H9 (cell line): ENCODE measurements around the gene MMP2. TPM values are rescaled to one million over a fixed set of nuclear protein-coding genes. Genes with fewer than 3 reads are reported as not detected.

Source experiments
- DNase-seq: peaks from one replicate; pipeline ENCODE4 v3.0.0-alpha.2; 2017
- H2AFZ ChIP-seq: one replicate; pipeline ENCODE4 v1.6.1; 2013; ENCODE audit warnings: mild to moderate bottlenecking, low read length, control low read depth, moderate library complexity
- H2AK5ac ChIP-seq: 2 replicates; pipeline ENCODE4 v1.6.1; 2013; ENCODE audit warnings: low read length, control low read depth, mixed read lengths; ENCODE audit not compliant: insufficient read length
- H2BK120ac ChIP-seq: one replicate; pipeline ENCODE4 v1.6.1; 2013; ENCODE audit warnings: low read depth, mild to moderate bottlenecking, low read length, control low read depth, inconsistent platforms; ENCODE audit not compliant: poor library complexity, severe bottlenecking
- H2BK12ac ChIP-seq: 2 replicates; pipeline ENCODE4 v1.6.1; 2013; ENCODE audit warnings: low read length, control low read depth, mixed read lengths, low read depth; ENCODE audit not compliant: insufficient read length
- H2BK15ac ChIP-seq: 2 replicates; pipeline ENCODE4 v1.6.1; 2013; ENCODE audit warnings: low read depth, low read length, control low read depth
- H2BK20ac ChIP-seq: one replicate; pipeline ENCODE4 v1.6.1; 2013; ENCODE audit warnings: low read depth, mild to moderate bottlenecking, low read length, control low read depth, inconsistent platforms; ENCODE audit not compliant: poor library complexity, severe bottlenecking
- H2BK5ac ChIP-seq: 2 replicates; pipeline ENCODE4 v1.6.1; 2013; ENCODE audit warnings: low read length, control low read depth, mixed read lengths; ENCODE audit not compliant: insufficient read length
- H3K14ac ChIP-seq: 2 replicates; pipeline ENCODE4 v1.6.1; 2013; ENCODE audit warnings: low read length, control low read depth; ENCODE audit not compliant: insufficient read depth
- H3K18ac ChIP-seq: 2 replicates; pipeline ENCODE4 v1.6.1; 2013; ENCODE audit warnings: low read depth, mild to moderate bottlenecking, mixed read lengths, low read length, control low read depth; ENCODE audit not compliant: insufficient read length
- H3K23ac ChIP-seq: 2 replicates; pipeline ENCODE4 v1.6.1; 2013; ENCODE audit warnings: low read length, control low read depth, mixed read lengths, low read depth; ENCODE audit not compliant: insufficient read length
- H3K23me2 ChIP-seq: 2 replicates; pipeline ENCODE4 v1.6.1; 2013; ENCODE audit warnings: low read depth, mild to moderate bottlenecking, mixed read lengths, low read length, control low read depth; ENCODE audit not compliant: insufficient read length, poor library complexity, severe bottlenecking
- H3K27ac ChIP-seq: 2 replicates; pipeline ENCODE4 v1.5.1; 2013; ENCODE audit warnings: low read length, control low read depth, mixed read lengths, low read depth; ENCODE audit not compliant: insufficient read length
- H3K27me3 ChIP-seq: 2 replicates; pipeline ENCODE4 v1.6.1; 2013; ENCODE audit warnings: low read length, control low read depth, inconsistent platforms; ENCODE audit not compliant: insufficient read depth
- H3K4ac ChIP-seq: 2 replicates; pipeline ENCODE4 v1.6.1; 2013; ENCODE audit warnings: low read depth, mild to moderate bottlenecking, control low read depth, inconsistent platforms, low read length, moderate library complexity
- H3K4me1 ChIP-seq: 2 replicates; pipeline ENCODE4 v1.6.1; 2013; ENCODE audit warnings: low read length, control low read depth, inconsistent platforms; ENCODE audit not compliant: insufficient read depth
- H3K4me2 ChIP-seq: 2 replicates; pipeline ENCODE4 v1.6.1; 2013; ENCODE audit warnings: low read length, control low read depth, mixed read lengths; ENCODE audit not compliant: insufficient read length, insufficient read depth
- H3K56ac ChIP-seq: 2 replicates; pipeline ENCODE4 v1.6.1; 2013; ENCODE audit warnings: low read depth, mild to moderate bottlenecking, mixed read lengths, low read length, control low read depth; ENCODE audit not compliant: insufficient read length
- H3K79me1 ChIP-seq: 2 replicates; pipeline ENCODE4 v1.6.1; 2013; ENCODE audit warnings: low read depth, mild to moderate bottlenecking, moderate library complexity, low read length, control low read depth, inconsistent platforms; ENCODE audit not compliant: insufficient read depth, poor library complexity, severe bottlenecking
- H3K79me2 ChIP-seq: 2 replicates; pipeline ENCODE4 v1.6.1; 2013; ENCODE audit warnings: low read length, control low read depth, inconsistent platforms; ENCODE audit not compliant: insufficient read depth
- H3K9ac ChIP-seq: 2 replicates; pipeline ENCODE4 v1.6.1; 2013; ENCODE audit warnings: low read length, control low read depth, mixed read lengths; ENCODE audit not compliant: insufficient read length; ENCODE audit errors: extremely low read depth
- H3K9me3 ChIP-seq: one replicate; pipeline ENCODE4 v1.6.1; 2013; ENCODE audit warnings: low read depth, low read length, inconsistent platforms; ENCODE audit not compliant: control insufficient read depth
- H3T11ph ChIP-seq: one replicate; pipeline ENCODE4 v1.6.1; 2013; ENCODE audit warnings: mild to moderate bottlenecking, low read length, control low read depth, inconsistent platforms
- H4K20me1 ChIP-seq: one replicate; pipeline ENCODE4 v1.6.1; 2013; ENCODE audit not compliant: control insufficient read depth, insufficient read length, insufficient read depth
- H4K5ac ChIP-seq: 2 replicates; pipeline ENCODE4 v1.6.1; 2013; ENCODE audit warnings: low read depth, mild to moderate bottlenecking, mixed read lengths, low read length, control low read depth; ENCODE audit not compliant: insufficient read length
- H4K8ac ChIP-seq: replicated peaks from 2 replicates; pipeline ENCODE4 v1.6.1; 2013; ENCODE audit warnings: low read length, control low read depth, mixed read lengths, low read depth; ENCODE audit not compliant: insufficient read length
- H4K91ac ChIP-seq: 2 replicates; pipeline ENCODE4 v1.6.1; 2013; ENCODE audit warnings: low read depth, mild to moderate bottlenecking, moderate library complexity, mixed read lengths, low read length, control low read depth; ENCODE audit not compliant: insufficient read length
- H3K27ac Mint-ChIP-seq, 3 experiments: 2 replicates in 2 of 3; 3 replicates in 1 of 3; pipeline ENCODE4 v1.8.0; 2020 to 2021; ENCODE audit warnings: mixed read lengths in 3 of 3, mild to moderate bottlenecking in 1 of 3, moderate library complexity in 1 of 3
- H3K27me3 Mint-ChIP-seq: 2 replicates; pipeline ENCODE4 v1.8.0; 2021; ENCODE audit warnings: low read depth, mild to moderate bottlenecking, moderate library complexity, mixed read lengths
- H3K36me3 Mint-ChIP-seq, 3 experiments: 2 replicates in 2 of 3; 3 replicates in 1 of 3; pipeline ENCODE4 v1.8.0; 2020 to 2021; ENCODE audit warnings: low read depth in 3 of 3, mixed read lengths in 3 of 3; ENCODE audit not compliant: insufficient read depth in 1 of 3
- H3K4me1 Mint-ChIP-seq, 2 experiments: 2 replicates each; pipeline ENCODE4 v1.8.0; 2020; ENCODE audit warnings: mixed read lengths in 2 of 2
- H3K4me3 Mint-ChIP-seq, 2 experiments: 2 replicates in 1 of 2; 3 replicates in 1 of 2; pipeline ENCODE4 v1.8.0; 2020 to 2021; ENCODE audit warnings: mild to moderate bottlenecking in 2 of 2, mixed read lengths in 2 of 2, moderate library complexity in 1 of 2
- H3K9me3 Mint-ChIP-seq, 2 experiments: 2 replicates in 1 of 2; 3 replicates in 1 of 2; pipeline ENCODE4 v1.8.0; 2020; ENCODE audit warnings: mild to moderate bottlenecking in 2 of 2, mixed read lengths in 2 of 2, moderate library complexity in 1 of 2
- WGBS: extraction: QIAGEN DNeasy Blood & Tissue Kit; methylation state at CpG from one replicate; pipeline ENCODE4 v1.1.7; 2013; ENCODE audit warnings: missing lambda C conversion rate, low lambda C conversion rate, mixed read lengths; ENCODE audit not compliant: insufficient read length; ENCODE audit errors: extremely low coverage; 5-methylcytosine and 5-hydroxymethylcytosine counted together
- total RNA-seq: library from RNA; stranded (reverse); gene quantifications from 2 replicates; pipeline ENCODE4 v1.2.1, GENCODE V29; 2021
- TF ChIP-seq, protein P1 (sequence below): fragments of 200-600 bp; sonication (generic); conservative IDR thresholded peaks from 3 replicates; pipeline ENCODE4 v1.8.0; 2021; ENCODE audit warnings: antibody characterized with exemption, mild to moderate bottlenecking

The MMP2 gene
- total RNA-seq, 1 experiment from 2014 or later: 23.1 TPM

DNA sequence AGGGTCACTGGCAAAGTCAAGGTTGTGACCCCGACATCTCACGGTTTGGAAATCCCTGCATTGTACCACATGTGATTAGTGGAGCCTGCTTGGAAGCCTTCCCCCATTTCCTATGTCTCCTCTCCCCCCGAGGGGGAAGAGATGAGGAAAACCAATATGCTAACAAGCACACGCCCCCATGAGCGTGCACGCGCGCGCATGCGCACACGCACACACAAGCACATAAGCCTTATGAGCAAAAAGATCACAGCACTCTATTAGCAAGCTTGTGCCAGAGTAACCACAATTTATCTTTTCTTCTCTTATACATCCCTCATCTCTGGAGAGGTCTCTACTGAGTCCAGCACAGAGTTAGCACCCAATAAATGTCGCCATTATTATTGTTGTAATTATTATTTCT lies 31.8 kb upstream of the MMP2 start:
- no peak overlapping the region for H3K4ac ChIP-seq
- H3K18ac ChIP-seq: no peak overlapping the region
- no peaks in the 10 kb centered on the region for H3K79me2 ChIP-seq
- H3K4me2 ChIP-seq: no peak overlapping the region
- H3K23me2 ChIP-seq: no peaks in the 10 kb centered on the region
- no peak overlapping the region for H4K5ac ChIP-seq
- no peak overlapping the region for H3K23ac ChIP-seq
- no peak for DNase-seq
- H3T11ph ChIP-seq: no peak overlapping the region
- WGBS: no CpG with 5 or more reads among the region's 12 CpGs
- H2BK12ac ChIP-seq: no peak overlapping the region
- no peak overlapping the region for H3K56ac ChIP-seq
- no peak overlapping the region for H2BK120ac ChIP-seq
- no peaks in the 10 kb centered on the region for H3K9me3 Mint-ChIP-seq
- no peaks in the 10 kb centered on the region for H3K9me3 ChIP-seq
- no peaks in the 10 kb centered on the region for H4K20me1 ChIP-seq
- H2BK15ac ChIP-seq: no peak overlapping the region
- H3K79me1 ChIP-seq: no peaks in the 10 kb centered on the region
- no peak overlapping the region for H2BK20ac ChIP-seq
- no peak overlapping the region for H3K4me3 Mint-ChIP-seq
- H3K9ac ChIP-seq: no peak overlapping the region
- no peaks in the 10 kb centered on the region; the same call in none of the 2 replicates for H3K27me3 Mint-ChIP-seq
- no peak overlapping the region for H4K8ac ChIP-seq
- no peaks in the 10 kb centered on the region for H3K36me3 Mint-ChIP-seq
- H3K27me3 ChIP-seq: no peaks in the 10 kb centered on the region
- H3K27ac ChIP-seq: no peak overlapping the region
- H2BK5ac ChIP-seq: no peak overlapping the region
- no peak overlapping the region for H2AK5ac ChIP-seq
- 0 out of 4 replicates have a peak, but pooled peaks cover 0 to 2% of the 10 kb centered on the region in 2 experiments for H3K4me1 Mint-ChIP-seq
- no peak overlapping the region for H3K14ac ChIP-seq
- H2AFZ ChIP-seq: no peak overlapping the region
- no peaks in the 10 kb centered on the region for H3K4me1 ChIP-seq
- TF ChIP-seq, protein P1, sequence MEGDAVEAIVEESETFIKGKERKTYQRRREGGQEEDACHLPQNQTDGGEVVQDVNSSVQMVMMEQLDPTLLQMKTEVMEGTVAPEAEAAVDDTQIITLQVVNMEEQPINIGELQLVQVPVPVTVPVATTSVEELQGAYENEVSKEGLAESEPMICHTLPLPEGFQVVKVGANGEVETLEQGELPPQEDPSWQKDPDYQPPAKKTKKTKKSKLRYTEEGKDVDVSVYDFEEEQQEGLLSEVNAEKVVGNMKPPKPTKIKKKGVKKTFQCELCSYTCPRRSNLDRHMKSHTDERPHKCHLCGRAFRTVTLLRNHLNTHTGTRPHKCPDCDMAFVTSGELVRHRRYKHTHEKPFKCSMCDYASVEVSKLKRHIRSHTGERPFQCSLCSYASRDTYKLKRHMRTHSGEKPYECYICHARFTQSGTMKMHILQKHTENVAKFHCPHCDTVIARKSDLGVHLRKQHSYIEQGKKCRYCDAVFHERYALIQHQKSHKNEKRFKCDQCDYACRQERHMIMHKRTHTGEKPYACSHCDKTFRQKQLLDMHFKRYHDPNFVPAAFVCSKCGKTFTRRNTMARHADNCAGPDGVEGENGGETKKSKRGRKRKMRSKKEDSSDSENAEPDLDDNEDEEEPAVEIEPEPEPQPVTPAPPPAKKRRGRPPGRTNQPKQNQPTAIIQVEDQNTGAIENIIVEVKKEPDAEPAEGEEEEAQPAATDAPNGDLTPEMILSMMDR: no peak
- H4K91ac ChIP-seq: no peak overlapping the region
- no peak overlapping the region for H3K27ac Mint-ChIP-seq
